HepG2 (cell line): Measurements from ENCODE around the gene NPPB. TPM values are rescaled to one million over a fixed set of nuclear protein-coding genes. Genes with fewer than 3 reads are reported as not detected.

Experiments
- CENPX ChIP-seq: sonication (generic); formaldehyde crosslinking; IDR thresholded peaks from 2 replicates; pipeline ENCODE4 v1.9.0; 2021; ENCODE audit warnings: mild to moderate bottlenecking, missing genetic modification reagents, moderate library complexity
- ISX ChIP-seq: sonication (generic); formaldehyde crosslinking; conservative IDR thresholded peaks from 2 replicates; pipeline ENCODE4 v1.5.0; 2020; ENCODE audit warnings: missing genetic modification reagents
- KAT2B ChIP-seq: fragments of 150-350 bp; IDR thresholded peaks from 2 replicates; pipeline ENCODE4 v1.6.1; 2014; ENCODE audit warnings: low read depth, low read length, borderline replicate concordance
- MTF2 ChIP-seq: sonication (generic); formaldehyde crosslinking; IDR thresholded peaks from 2 replicates; pipeline ENCODE4 v1.5.0; 2020; ENCODE audit warnings: missing genetic modification reagents, borderline replicate concordance
- NCOA5 ChIP-seq: sonication (generic); formaldehyde crosslinking; IDR thresholded peaks from 2 replicates; pipeline ENCODE4 v1.4.0; 2020; ENCODE audit warnings: missing genetic modification reagents
- PAWR ChIP-seq: sonication (generic); formaldehyde crosslinking; IDR thresholded peaks from 2 replicates; pipeline ENCODE4 v1.4.0; 2020; ENCODE audit warnings: missing genetic modification reagents, mild to moderate bottlenecking, borderline replicate concordance
- RAD21 ChIP-seq: fragments of 450-650 bp; formaldehyde crosslinking; IDR thresholded peaks from 2 replicates; pipeline ENCODE4 v1.5.0; 2020; ENCODE audit warnings: mild to moderate bottlenecking
- RBM39 ChIP-seq: fragments of 200-400 bp; formaldehyde crosslinking; IDR thresholded peaks from one replicate; pipeline ENCODE4 v1.6.1; 2018; ENCODE audit warnings: antibody characterized with exemption, mild to moderate bottlenecking, low read depth, low read length; ENCODE audit not compliant: poor library complexity, severe bottlenecking
- SOX13 ChIP-seq, 3 experiments: fragments of 450-650 bp in 1 of 3; sonication (generic) in 1 of 3; formaldehyde crosslinking in 1 of 3; IDR thresholded peaks in 2 of 3; conservative IDR thresholded peaks in 1 of 3; 2 replicates each; pipeline versions ENCODE4 v1.5.0 to v1.6.1; 2016 to 2020; ENCODE audit warnings: antibody characterized with exemption in 1 of 3, mild to moderate bottlenecking in 1 of 3, missing compliant biosample characterization in 1 of 3, missing genetic modification reagents in 1 of 3, moderate library complexity in 1 of 3
- SP1 ChIP-seq, 2 experiments: fragments of 450-650 bp in 1 of 2; sonication (generic) in 1 of 2; formaldehyde crosslinking in 1 of 2; IDR thresholded peaks; 2 replicates each; pipeline versions ENCODE4 v1.4.0 to v1.6.1; 2016 to 2020; ENCODE audit warnings: missing genetic modification reagents in 1 of 2
- SPEN ChIP-seq: sonication (generic); formaldehyde crosslinking; IDR thresholded peaks from 2 replicates; pipeline ENCODE4 v1.5.1; 2020; ENCODE audit warnings: low read depth, mild to moderate bottlenecking, missing genetic modification reagents
- ZFP41 ChIP-seq: sonication (generic); formaldehyde crosslinking; IDR thresholded peaks from 2 replicates; pipeline ENCODE4 v1.4.0; 2020; ENCODE audit warnings: mild to moderate bottlenecking, missing genetic modification reagents, borderline replicate concordance
- ZKSCAN1 ChIP-seq: fragments of 150-350 bp; IDR thresholded peaks from 2 replicates; pipeline ENCODE4 v1.6.1; 2014; ENCODE audit warnings: low read length
- ZNF205 ChIP-seq: IDR thresholded peaks from 2 replicates; pipeline ENCODE4 v1.6.1; 2018; ENCODE audit warnings: missing biosample characterization, missing genetic modification reagents
- ZNF34 ChIP-seq: sonication (generic); formaldehyde crosslinking; IDR thresholded peaks from 2 replicates; pipeline ENCODE4 v1.4.0; 2020; ENCODE audit warnings: mild to moderate bottlenecking, missing genetic modification reagents, borderline replicate concordance
- ZNF530 ChIP-seq: sonication (generic); formaldehyde crosslinking; IDR thresholded peaks from 2 replicates; pipeline ENCODE4 v1.5.0; 2020; ENCODE audit warnings: low read depth, mild to moderate bottlenecking, missing genetic modification reagents
- ZNF546 ChIP-seq: sonication (generic); formaldehyde crosslinking; conservative IDR thresholded peaks from 2 replicates; pipeline ENCODE4 v1.8.1; 2023; ENCODE audit warnings: mild to moderate bottlenecking, missing genetic modification reagents
- ZNF749 ChIP-seq: sonication (generic); formaldehyde crosslinking; IDR thresholded peaks from 2 replicates; pipeline ENCODE4 v1.8.0; 2022; ENCODE audit warnings: mild to moderate bottlenecking, missing genetic modification reagents, moderate library complexity, borderline replicate concordance
- ZNF761 ChIP-seq: sonication (generic); formaldehyde crosslinking; conservative IDR thresholded peaks from 2 replicates; pipeline ENCODE4 v1.4.0; 2020; ENCODE audit warnings: mild to moderate bottlenecking, missing genetic modification reagents
- ZNF776 ChIP-seq: sonication (generic); formaldehyde crosslinking; IDR thresholded peaks from 2 replicates; pipeline ENCODE4 v1.4.0; 2020; ENCODE audit warnings: mild to moderate bottlenecking, missing genetic modification reagents
- ZNF781 ChIP-seq: sonication (generic); formaldehyde crosslinking; IDR thresholded peaks from 2 replicates; pipeline ENCODE4 v1.5.1; 2020; ENCODE audit warnings: borderline replicate concordance, mild to moderate bottlenecking, missing genetic modification reagents; ENCODE audit errors: not compliant biosample characterization
- ZSCAN30 ChIP-seq: sonication (generic); formaldehyde crosslinking; IDR thresholded peaks from 2 replicates; pipeline ENCODE4 v1.5.0; 2020; ENCODE audit warnings: mild to moderate bottlenecking, missing genetic modification reagents
- polyA plus RNA-seq, 8 experiments: library from polyadenylated mRNA; depleted of rRNA in 3 of 8; stranded (reverse) in 7 of 8; unstranded in 1 of 8; fragments of >200 nt; fragmentation: Illumina TruSeq in 4 of 8; extraction: Trizol in 4 of 8; gene quantifications; 2 replicates each; pipeline versions ENCODE4 v1.2.1 to v1.2.3, GENCODE V29; 2011 to 2016; ENCODE audit warnings: low read depth in 4 of 8, missing spikeins in 1 of 8, mixed read lengths in 1 of 8; ENCODE audit not compliant: insufficient read depth in 1 of 8
- total RNA-seq, 5 experiments: library from RNA; depleted of rRNA; stranded (reverse); fragments of >200 nt; fragmentation: Illumina TruSeq; extraction: Trizol; gene quantifications; 2 replicates each; pipeline ENCODE4 v1.2.3, GENCODE V29; 2016; ENCODE audit warnings: low read depth in 1 of 5
- TF ChIP-seq, protein P1 (sequence below): sonication (generic); formaldehyde crosslinking; IDR thresholded peaks from 2 replicates; pipeline ENCODE4 v1.4.0; 2020; ENCODE audit warnings: missing genetic modification reagents, mild to moderate bottlenecking, borderline replicate concordance
- TF ChIP-seq, protein P2 (sequence below): sonication (generic); formaldehyde crosslinking; IDR thresholded peaks from 2 replicates; pipeline ENCODE4 v1.4.0; 2020; ENCODE audit warnings: missing genetic modification reagents, borderline replicate concordance
- TF ChIP-seq, protein P3 (sequence below): sonication (generic); formaldehyde crosslinking; IDR thresholded peaks from 2 replicates; pipeline ENCODE4 v1.8.1; 2023; ENCODE audit warnings: mild to moderate bottlenecking, missing genetic modification reagents

Gene NPPB
- total and polyA plus RNA-seq, 2 of the 13 experiments (the other 11 are each of a cell fraction or from before 2014, with no cell fraction given), result 1.9 TPM; not detected in 1

GRCh38 chr1:11908095-11908675 lies 49.4 kb upstream of the NPPB start (continued):
- TF ChIP-seq ZNF781 (peak; percentile 36), RAD21 (CRISPR knock-in tag) (peak; percentile 61), ZNF34 (CRISPR knock-in tag) (no peak), SPEN (no peak), ZFP41 (CRISPR knock-in tag) (no peak), ZNF761 (CRISPR knock-in tag) (0 out of 2 replicates have a peak, but pooled peaks have one; percentile 32), CENPX (CRISPR knock-in tag) (no peak), ZKSCAN1 (peak; percentile 64; the same call in 1 of the 2 replicates), ZNF530 (CRISPR knock-in tag) (no peak), NCOA5 (peak; percentile 66; the same call in 1 of the 2 replicates), ZNF749 (CRISPR knock-in tag) (0 out of 2 replicates have a peak, but pooled peaks have one; percentile 75), KAT2B (no peak), ISX (CRISPR knock-in tag) (peak; percentile 84; the same call in 1 of the 2 replicates), SOX13 (IDR thresholded peaks at IDR 0.05) (peak; percentile 86), SOX13 (CRISPR knock-in tag; conservative IDR thresholded peaks at IDR 0.05 in 1 of 2, IDR thresholded peaks at IDR 0.05 in 1 of 2) (peak; percentile 61 to 93; a peak in 3 of 4 replicates), ZNF205 (peak; percentile 87), ZSCAN30 (CRISPR knock-in tag) (no peak; the same call in 1 of the 2 replicates), MTF2 (CRISPR knock-in tag) (0 out of 2 replicates have a peak, but pooled peaks have one; percentile 48), SP1 (IDR thresholded peaks at IDR 0.05) (no peak), SP1 (CRISPR knock-in tag; IDR thresholded peaks at IDR 0.05) (peak; percentile 44; the same call in 1 of the 2 replicates), ZNF776 (CRISPR knock-in tag) (no peak), RBM39 (no peak), ZNF546 (CRISPR knock-in tag) (0 out of 2 replicates have a peak, but pooled peaks have one; percentile 17), PAWR (CRISPR knock-in tag) (no peak)
- TF ChIP-seq, protein P1, sequence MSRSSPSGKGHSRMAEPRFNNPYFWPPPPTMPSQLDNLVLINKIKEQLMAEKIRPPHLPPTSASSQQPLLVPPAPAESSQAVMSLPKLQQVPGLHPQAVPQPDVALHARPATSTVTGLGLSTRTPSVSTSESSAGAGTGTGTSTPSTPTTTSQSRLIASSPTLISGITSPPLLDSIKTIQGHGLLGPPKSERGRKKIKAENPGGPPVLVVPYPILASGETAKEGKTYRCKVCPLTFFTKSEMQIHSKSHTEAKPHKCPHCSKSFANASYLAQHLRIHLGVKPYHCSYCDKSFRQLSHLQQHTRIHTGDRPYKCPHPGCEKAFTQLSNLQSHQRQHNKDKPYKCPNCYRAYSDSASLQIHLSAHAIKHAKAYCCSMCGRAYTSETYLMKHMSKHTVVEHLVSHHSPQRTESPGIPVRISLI (CRISPR knock-in tag), result no peak
- TF ChIP-seq, protein P2, sequence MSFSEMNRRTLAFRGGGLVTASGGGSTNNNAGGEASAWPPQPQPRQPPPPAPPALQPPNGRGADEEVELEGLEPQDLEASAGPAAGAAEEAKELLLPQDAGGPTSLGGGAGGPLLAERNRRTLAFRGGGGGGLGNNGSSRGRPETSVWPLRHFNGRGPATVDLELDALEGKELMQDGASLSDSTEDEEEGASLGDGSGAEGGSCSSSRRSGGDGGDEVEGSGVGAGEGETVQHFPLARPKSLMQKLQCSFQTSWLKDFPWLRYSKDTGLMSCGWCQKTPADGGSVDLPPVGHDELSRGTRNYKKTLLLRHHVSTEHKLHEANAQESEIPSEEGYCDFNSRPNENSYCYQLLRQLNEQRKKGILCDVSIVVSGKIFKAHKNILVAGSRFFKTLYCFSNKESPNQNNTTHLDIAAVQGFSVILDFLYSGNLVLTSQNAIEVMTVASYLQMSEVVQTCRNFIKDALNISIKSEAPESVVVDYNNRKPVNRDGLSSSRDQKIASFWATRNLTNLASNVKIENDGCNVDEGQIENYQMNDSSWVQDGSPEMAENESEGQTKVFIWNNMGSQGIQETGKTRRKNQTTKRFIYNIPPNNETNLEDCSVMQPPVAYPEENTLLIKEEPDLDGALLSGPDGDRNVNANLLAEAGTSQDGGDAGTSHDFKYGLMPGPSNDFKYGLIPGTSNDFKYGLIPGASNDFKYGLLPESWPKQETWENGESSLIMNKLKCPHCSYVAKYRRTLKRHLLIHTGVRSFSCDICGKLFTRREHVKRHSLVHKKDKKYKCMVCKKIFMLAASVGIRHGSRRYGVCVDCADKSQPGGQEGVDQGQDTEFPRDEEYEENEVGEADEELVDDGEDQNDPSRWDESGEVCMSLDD (CRISPR knock-in tag), result peak; percentile 80; the same call in 1 of the 2 replicates
- TF ChIP-seq, protein P3, sequence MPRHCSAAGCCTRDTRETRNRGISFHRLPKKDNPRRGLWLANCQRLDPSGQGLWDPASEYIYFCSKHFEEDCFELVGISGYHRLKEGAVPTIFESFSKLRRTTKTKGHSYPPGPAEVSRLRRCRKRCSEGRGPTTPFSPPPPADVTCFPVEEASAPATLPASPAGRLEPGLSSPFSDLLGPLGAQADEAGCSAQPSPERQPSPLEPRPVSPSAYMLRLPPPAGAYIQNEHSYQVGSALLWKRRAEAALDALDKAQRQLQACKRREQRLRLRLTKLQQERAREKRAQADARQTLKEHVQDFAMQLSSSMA (CRISPR knock-in tag), result no peak
